OCI-LY7 (cell line): ENCODE data around the gene SERPINA3. TPM values are rescaled to one million over a fixed set of nuclear protein-coding genes. Genes with fewer than 3 reads are reported as not detected.

ENCODE experiments used
- Bru-seq: library from RNA; stranded (reverse); fragments of 400-500 nt; gene quantifications from one replicate; lab custom pipeline; 2021; lab: Mats Ljungman, UMichigan
- BruChase-seq, 2 experiments: library from RNA; stranded (reverse); fragments of 400-500 nt; gene quantifications; one replicate each; lab custom pipeline; 2021; lab: Mats Ljungman, UMichigan
- BruUV-seq: library from RNA; stranded (reverse); fragments of 400-500 nt; replicated peaks from 2 replicates; lab custom pipeline; 2021; lab: Mats Ljungman, UMichigan
- CTCF ChIA-PET: fragments of 300-600 bp; sonication (Branson Sonifier 250); formaldehyde crosslinking; loops from one replicate; lab custom pipeline; 2022; ENCODE audit warnings: antibody characterized with exemption; ENCODE audit not compliant: unreplicated experiment; lab: Charles Lee
- POLR2A ChIA-PET: fragments of 300-600 bp; sonication (Branson Sonifier 250); formaldehyde crosslinking; loops from one replicate; lab custom pipeline; 2022; ENCODE audit warnings: antibody characterized with exemption; lab: Charles Lee
- DNase-seq: peaks from one replicate; pipeline ENCODE4 v3.0.0-alpha.2; 2015; ENCODE audit warnings: low spot score
- H2AFZ ChIP-seq: fragments of 200-600 bp; sonication (generic), shearing (Covaris generic); 2 replicates; pipeline ENCODE4 v1.6.1; 2014; ENCODE audit warnings: mild to moderate bottlenecking, antibody characterized with exemption, low read length, moderate library complexity
- H3K27ac ChIP-seq: fragments of 200-600 bp; sonication (generic); 2 replicates; pipeline ENCODE4 v1.5.1; 2014; ENCODE audit warnings: mixed run types, low read depth, mild to moderate bottlenecking, moderate library complexity, low read length, inconsistent platforms; ENCODE audit not compliant: poor library complexity, severe bottlenecking
- H3K36me3 ChIP-seq: fragments of 200-600 bp; sonication (generic); 2 replicates; pipeline ENCODE4 v1.6.1; 2014; ENCODE audit warnings: mild to moderate bottlenecking, antibody characterized with exemption, low read length, moderate library complexity, mixed read lengths; ENCODE audit not compliant: insufficient read depth
- H3K4me1 ChIP-seq: fragments of 200-600 bp; sonication (generic); 2 replicates; pipeline ENCODE4 v1.5.1; 2014; ENCODE audit warnings: mild to moderate bottlenecking, low read length; ENCODE audit not compliant: insufficient read depth, poor library complexity, severe bottlenecking
- H3K4me2 ChIP-seq: fragments of 200-600 bp; sonication (generic); 2 replicates; pipeline ENCODE4 v1.6.1; 2014; ENCODE audit warnings: mild to moderate bottlenecking, low read length
- H3K4me3 ChIP-seq: fragments of 200-600 bp; sonication (generic); 2 replicates; pipeline ENCODE4 v1.5.1; 2014; ENCODE audit warnings: mild to moderate bottlenecking, low read depth, low read length; ENCODE audit not compliant: poor library complexity, severe bottlenecking
- H3K79me2 ChIP-seq: fragments of 200-600 bp; sonication (generic); 2 replicates; pipeline ENCODE4 v1.6.1; 2016; ENCODE audit warnings: low read depth, mild to moderate bottlenecking, low read length, moderate library complexity, mixed read lengths; ENCODE audit not compliant: insufficient read depth
- H3K9me2 ChIP-seq: fragments of 200-600 bp; sonication (generic); 2 replicates; pipeline ENCODE4 v1.6.1; 2016; ENCODE audit warnings: mild to moderate bottlenecking, low read length, mixed read lengths; ENCODE audit not compliant: insufficient read depth
- H3K9me3 ChIP-seq: fragments of 200-600 bp; sonication (generic); 2 replicates; pipeline ENCODE4 v1.6.1; 2014; ENCODE audit warnings: mild to moderate bottlenecking, mixed run types, low read length, mixed read lengths
- H4K20me1 ChIP-seq: fragments of 200-600 bp; sonication (generic); 2 replicates; pipeline ENCODE4 v1.6.1; 2014; ENCODE audit warnings: mild to moderate bottlenecking, antibody characterized with exemption, low read length, moderate library complexity, mixed read lengths; ENCODE audit not compliant: insufficient read depth
- EZH2phosphoT487 ChIP-seq: fragments of 200-600 bp; sonication (generic); IDR thresholded peaks from 2 replicates; pipeline ENCODE4 v1.6.1; 2018; ENCODE audit warnings: low read depth, borderline replicate concordance, mild to moderate bottlenecking, mixed run types, antibody characterized with exemption, low read length, moderate library complexity, mixed read lengths
- intact Hi-C: fragments of 100-400 bp; cut with micrococcal nuclease; formaldehyde crosslinking; loops from one replicate; pipeline ENCODE4 v1.10.0; 2022; ENCODE audit not compliant: unreplicated experiment
- long read RNA-seq: library from polyadenylated mRNA; stranded (forward); transcript quantifications from one replicate; pipeline ENCODE4 v2.0.0, GENCODE V29; 2022
- total RNA-seq, 2 experiments: library from RNA; depleted of rRNA in 1 of 2; stranded (reverse); fragments of >200 nt in 1 of 2; shearing (Covaris generic) in 1 of 2; gene quantifications; 2 replicates each; pipeline ENCODE4 v1.2.3, GENCODE V29; 2014 to 2022
- TF ChIP-seq, protein P1 (sequence below): fragments of 200-600 bp; sonication (generic); conservative IDR thresholded peaks from 2 replicates; pipeline ENCODE4 v1.5.1; 2014; ENCODE audit warnings: mild to moderate bottlenecking, antibody characterized with exemption, low read length, moderate library complexity, mixed read lengths

SERPINA3 gene
- total RNA-seq (2014; rRNA removed; shearing (Covaris generic)): not detected in 2 replicates
- not detected in 2 replicates for total RNA-seq (2022)
- not detected for Bru-seq, nascent RNA
- BruChase-seq, experiment 1, labeled RNA remaining after a 6-hour chase: not detected
- BruChase-seq, experiment 2, labeled RNA remaining after a 2-hour chase: not detected
- long read RNA-seq: 0 reads

DNA sequence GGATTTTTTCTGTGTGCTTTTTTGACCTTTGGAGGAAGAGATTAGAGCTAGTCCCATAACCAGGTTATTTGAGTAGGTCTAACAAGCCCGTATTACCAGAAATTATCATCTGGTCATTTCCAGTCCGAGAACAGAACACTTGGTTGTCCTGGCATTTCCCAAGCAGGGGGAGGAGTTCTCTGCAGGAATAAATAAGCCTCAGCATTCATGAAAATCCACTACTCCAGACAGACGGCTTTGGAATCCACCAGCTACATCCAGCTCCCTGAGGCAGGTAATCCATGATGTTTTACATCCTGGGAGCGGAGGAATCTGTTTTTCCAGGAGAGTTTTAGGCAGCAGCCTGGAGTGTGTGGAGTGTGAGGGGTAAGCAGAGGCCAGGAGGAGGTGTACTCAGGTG, at the start of gene SERPINA3:
TSS of gene SERPINA3 (plus strand) at position 218 of the 400 bp plus-strand sequence. CDS start 2,051 bp downstream, outside the sequence.
- ChIA-PET CTCF (no interaction called here), POLR2A (interaction anchor here (0.8 kb wide), 1 partner anchor 27 kb away, joined by 3 read pairs; no protein-coding TSS in a partner anchor)
- no peak within 1 kb of the TSS for H2AFZ ChIP-seq
- no peak for DNase-seq
- no peaks in the 10 kb centered on the region for H3K36me3 ChIP-seq
- H3K4me2 ChIP-seq: no peak within 1 kb of the TSS
- H3K4me3 ChIP-seq: no peak within 1 kb of the TSS
- no peaks in the 10 kb centered on the region for H3K79me2 ChIP-seq
- H4K20me1 ChIP-seq: no peaks in the 10 kb centered on the region
- intact Hi-C loops: no loop called here
- H3K9me2 ChIP-seq: no peaks in the 10 kb centered on the region
- no peaks in the 10 kb centered on the region for H3K4me1 ChIP-seq
- no peak within 1 kb of the TSS for H3K27ac ChIP-seq
- TF ChIP-seq, protein P1, sequence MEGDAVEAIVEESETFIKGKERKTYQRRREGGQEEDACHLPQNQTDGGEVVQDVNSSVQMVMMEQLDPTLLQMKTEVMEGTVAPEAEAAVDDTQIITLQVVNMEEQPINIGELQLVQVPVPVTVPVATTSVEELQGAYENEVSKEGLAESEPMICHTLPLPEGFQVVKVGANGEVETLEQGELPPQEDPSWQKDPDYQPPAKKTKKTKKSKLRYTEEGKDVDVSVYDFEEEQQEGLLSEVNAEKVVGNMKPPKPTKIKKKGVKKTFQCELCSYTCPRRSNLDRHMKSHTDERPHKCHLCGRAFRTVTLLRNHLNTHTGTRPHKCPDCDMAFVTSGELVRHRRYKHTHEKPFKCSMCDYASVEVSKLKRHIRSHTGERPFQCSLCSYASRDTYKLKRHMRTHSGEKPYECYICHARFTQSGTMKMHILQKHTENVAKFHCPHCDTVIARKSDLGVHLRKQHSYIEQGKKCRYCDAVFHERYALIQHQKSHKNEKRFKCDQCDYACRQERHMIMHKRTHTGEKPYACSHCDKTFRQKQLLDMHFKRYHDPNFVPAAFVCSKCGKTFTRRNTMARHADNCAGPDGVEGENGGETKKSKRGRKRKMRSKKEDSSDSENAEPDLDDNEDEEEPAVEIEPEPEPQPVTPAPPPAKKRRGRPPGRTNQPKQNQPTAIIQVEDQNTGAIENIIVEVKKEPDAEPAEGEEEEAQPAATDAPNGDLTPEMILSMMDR: no peak
- TF ChIP-seq EZH2phosphoT487: no peak
- H3K9me3 ChIP-seq: no peaks in the 10 kb centered on the region
- no TSS peak for BruUV-seq

DNA sequence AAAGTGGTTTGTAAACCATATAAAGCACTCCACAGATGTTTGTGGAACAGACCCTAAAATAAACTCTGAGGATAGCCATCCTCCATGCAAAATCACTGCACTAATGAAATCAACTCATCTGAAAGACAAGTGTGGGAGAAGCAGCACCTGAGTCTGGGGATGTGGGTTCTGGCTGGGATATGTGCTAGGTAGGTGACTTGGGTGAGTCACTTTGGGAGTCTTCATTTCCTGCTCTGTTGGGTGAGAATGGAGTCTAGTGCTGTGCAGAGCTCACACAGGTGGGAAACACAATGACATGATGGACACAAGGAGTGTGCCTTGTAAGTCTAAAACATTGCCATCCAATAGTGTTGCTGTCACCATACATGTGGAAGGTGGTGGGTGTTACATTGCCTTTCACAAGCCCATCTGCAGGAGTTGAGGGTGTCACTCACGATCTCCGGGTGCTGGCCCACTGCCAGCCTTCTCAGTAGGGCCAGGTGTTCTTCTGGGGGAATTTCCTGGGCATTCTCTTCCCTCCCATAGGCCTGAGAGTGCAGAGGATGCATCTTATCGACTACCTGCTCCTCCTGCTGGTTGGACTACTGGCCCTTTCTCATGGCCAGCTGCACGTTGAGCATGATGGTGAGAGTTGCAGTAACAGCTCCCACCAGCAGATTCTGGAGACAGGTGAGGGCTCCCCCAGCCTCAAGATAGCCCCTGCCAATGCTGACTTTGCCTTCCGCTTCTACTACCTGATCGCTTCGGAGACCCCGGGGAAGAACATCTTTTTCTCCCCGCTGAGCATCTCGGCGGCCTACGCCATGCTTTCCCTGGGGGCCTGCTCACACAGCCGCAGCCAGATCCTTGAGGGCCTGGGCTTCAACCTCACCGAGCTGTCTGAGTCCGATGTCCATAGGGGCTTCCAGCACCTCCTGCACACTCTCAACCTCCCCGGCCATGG, 49.0 kb upstream of the SERPINA3 start:
- H3K9me3 ChIP-seq: no peaks in the 10 kb centered on the region
- H4K20me1 ChIP-seq: no peaks in the 10 kb centered on the region
- H3K9me2 ChIP-seq: no peaks in the 10 kb centered on the region
- TF ChIP-seq, protein P1: no peak
- TF ChIP-seq EZH2phosphoT487: no peak
- no peak overlapping the region for H3K27ac ChIP-seq
- CTCF ChIA-PET: no interaction called here
- intact Hi-C loops: no loop called here
- no peak for DNase-seq
- H3K36me3 ChIP-seq: no peaks in the 10 kb centered on the region
- BruUV-seq: no TSS peak
- no peak overlapping the region for H3K4me3 ChIP-seq
- POLR2A ChIA-PET: no interaction called here
- no peak overlapping the region for H2AFZ ChIP-seq
- H3K4me1 ChIP-seq: no peaks in the 10 kb centered on the region
- H3K4me2 ChIP-seq: no peak overlapping the region
- H3K79me2 ChIP-seq: no peaks in the 10 kb centered on the region
